ENCODE measurements around the gene GUCY1A1. TPM values are rescaled to one million over a fixed set of nuclear protein-coding genes. Genes with fewer than 3 reads are reported as not detected.

GUCY1A1 gene, protein sequence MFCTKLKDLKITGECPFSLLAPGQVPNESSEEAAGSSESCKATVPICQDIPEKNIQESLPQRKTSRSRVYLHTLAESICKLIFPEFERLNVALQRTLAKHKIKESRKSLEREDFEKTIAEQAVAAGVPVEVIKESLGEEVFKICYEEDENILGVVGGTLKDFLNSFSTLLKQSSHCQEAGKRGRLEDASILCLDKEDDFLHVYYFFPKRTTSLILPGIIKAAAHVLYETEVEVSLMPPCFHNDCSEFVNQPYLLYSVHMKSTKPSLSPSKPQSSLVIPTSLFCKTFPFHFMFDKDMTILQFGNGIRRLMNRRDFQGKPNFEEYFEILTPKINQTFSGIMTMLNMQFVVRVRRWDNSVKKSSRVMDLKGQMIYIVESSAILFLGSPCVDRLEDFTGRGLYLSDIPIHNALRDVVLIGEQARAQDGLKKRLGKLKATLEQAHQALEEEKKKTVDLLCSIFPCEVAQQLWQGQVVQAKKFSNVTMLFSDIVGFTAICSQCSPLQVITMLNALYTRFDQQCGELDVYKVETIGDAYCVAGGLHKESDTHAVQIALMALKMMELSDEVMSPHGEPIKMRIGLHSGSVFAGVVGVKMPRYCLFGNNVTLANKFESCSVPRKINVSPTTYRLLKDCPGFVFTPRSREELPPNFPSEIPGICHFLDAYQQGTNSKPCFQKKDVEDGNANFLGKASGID
- total RNA-seq = 100 to 1,000 TPM in 3 of 4 donors, 10 to 100 TPM in 1; 87.5 to 254 (median 177) TPM
- 1 to 10 TPM; 1.2 to 10.0 (median 3.6) TPM for polyA plus RNA-seq

- Histone ChIP-seq H3K27ac (peak within 1 kb of the TSS; percentile 90 to 97 (median 94)), H3K4me1 (peaks cover 0 to 32% (median 14%) of the 10 kb centered on the region in 4 donors), H3K27me3 (no peaks in the 10 kb centered on the region), H3K4me3 (peak within 1 kb of the TSS; percentile 75 to 82 (median 80)), H3K36me3 (no peaks in the 10 kb centered on the region), H3K9me3 (no peaks in the 10 kb centered on the region)
- intact Hi-C loops (cut with DNase I) = loop anchor here (1.0 to 10.0 kb wide), 4 partner anchors 92 to 288 kb away; partner anchors contain the start of genes CTSO and GUCY1B1
- WGBS, 2 donors = 6 to 8% methylated on average over 25 of the region's 25 CpGs
- TF ChIP-seq POLR2AphosphoS5 (IDR thresholded peaks at IDR 0.05) = no peak
- no peak for TF ChIP-seq POLR2A (IDR thresholded peaks at IDR 0.05)
- TF ChIP-seq EP300 (IDR thresholded peaks at IDR 0.05) = no peak
- TF ChIP-seq CTCF (IDR thresholded peaks at IDR 0.05) = no peak
- DNase-seq = peak; percentile 82
Observed at GRCh38 chr4:155666344-155667221, at the start of gene GUCY1A1. Gene GUCY1A1, plus strand, starts transcription at chr4:155666848. Its CDS starts 30,020 bp downstream, at chr4:155696868.

DNA sequence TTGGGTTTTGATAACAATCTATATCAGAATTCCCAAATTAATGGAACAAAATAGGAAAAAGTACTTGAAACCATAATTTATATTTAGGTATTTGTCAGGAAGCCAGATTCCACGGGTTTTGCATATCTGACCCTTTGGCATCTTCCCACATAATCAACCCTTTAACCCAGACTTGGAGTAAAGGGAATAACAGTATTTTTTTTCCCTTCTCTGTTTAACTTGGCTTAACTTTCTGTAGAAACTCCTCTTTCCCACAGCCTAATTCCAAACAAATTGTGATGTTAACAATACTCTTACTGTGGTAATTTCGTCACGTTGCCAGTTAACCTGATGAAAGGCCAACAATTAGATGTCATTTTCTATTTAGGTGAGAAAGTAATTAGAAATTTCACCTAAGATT lies 49.4 kb upstream of the GUCY1A1 start:
- no peaks in the 10 kb centered on the region for H3K36me3 ChIP-seq
- H3K27ac ChIP-seq = no peak overlapping the region
- H3K4me1 ChIP-seq = no peaks in the 10 kb centered on the region
- no peaks in the 10 kb centered on the region for H3K27me3 ChIP-seq
- no peaks in the 10 kb centered on the region for H3K9me3 ChIP-seq
- H3K4me3 ChIP-seq = no peak overlapping the region
- TF ChIP-seq CTCF (IDR thresholded peaks at IDR 0.05) = no peak
- no peak for TF ChIP-seq POLR2AphosphoS5 (IDR thresholded peaks at IDR 0.05)
- no peak for TF ChIP-seq EP300 (IDR thresholded peaks at IDR 0.05)
- 64 to 68% methylated on average over 3 of the region's 3 CpGs for WGBS, 2 donors
- intact Hi-C loops (cut with DNase I) = no loop called here
- DNase-seq = no peak

DNA sequence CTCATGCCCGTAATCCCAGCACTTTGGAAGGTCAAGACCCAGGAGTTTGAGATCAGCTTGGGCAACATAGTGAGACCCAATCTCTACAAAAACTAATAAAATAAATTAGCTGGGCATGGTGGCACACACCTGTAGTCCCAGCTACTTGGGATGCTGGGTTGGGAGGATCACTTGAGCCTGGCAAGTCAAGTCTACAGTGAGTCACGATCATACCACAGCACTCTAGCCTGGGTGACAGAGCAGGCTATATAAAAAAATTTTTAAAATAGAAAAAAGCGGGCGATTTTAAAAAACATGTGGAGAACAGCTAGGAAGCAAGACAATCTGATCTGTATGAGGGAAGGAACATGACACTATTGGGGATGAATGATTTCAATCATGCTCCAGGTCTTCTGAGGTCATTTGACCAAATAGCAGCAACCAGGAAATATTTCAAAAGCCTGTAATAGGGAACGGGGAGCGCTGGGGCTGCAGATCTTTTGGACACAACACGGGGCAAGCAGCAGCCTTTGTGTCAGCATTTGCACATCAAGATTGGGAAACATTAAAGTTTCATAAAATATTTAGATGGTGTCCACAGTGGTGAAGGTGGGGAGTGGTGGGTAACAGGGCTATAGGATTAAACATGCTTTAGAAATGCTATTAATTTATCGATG lies 48.3 kb upstream of the GUCY1A1 start:
- H3K36me3 ChIP-seq = no peaks in the 10 kb centered on the region
- intact Hi-C loops (cut with DNase I) = no loop called here
- TF ChIP-seq CTCF (IDR thresholded peaks at IDR 0.05) (no peak), POLR2AphosphoS5 (IDR thresholded peaks at IDR 0.05) (no peak), EP300 (IDR thresholded peaks at IDR 0.05) (no peak), POLR2A (IDR thresholded peaks at IDR 0.05) (no peak)

GRCh38 chr4:155620637-155621036 lies 46.0 kb upstream of the GUCY1A1 start:
- Histone ChIP-seq H3K36me3 (no peaks in the 10 kb centered on the region), H3K4me1 (no peaks in the 10 kb centered on the region), H3K27ac (no peak overlapping the region), H3K27me3 (no peaks in the 10 kb centered on the region), H3K4me3 (no peak overlapping the region), H3K9me3 (no peaks in the 10 kb centered on the region)
- intact Hi-C loops (cut with DNase I) = no loop called here
- DNase-seq = no peak
- TF ChIP-seq CTCF (IDR thresholded peaks at IDR 0.05) = no peak
- TF ChIP-seq EP300 (IDR thresholded peaks at IDR 0.05) = no peak
- no peak for TF ChIP-seq POLR2A (IDR thresholded peaks at IDR 0.05)
- no peak for TF ChIP-seq POLR2AphosphoS5 (IDR thresholded peaks at IDR 0.05)

More for the DNA sequence above, 48.3 kb upstream of the GUCY1A1 start:
- Histone ChIP-seq H3K27me3 (no peaks in the 10 kb centered on the region), H3K4me1 (no peaks in the 10 kb centered on the region), H3K9me3 (no peaks in the 10 kb centered on the region), H3K4me3 (no peak overlapping the region), H3K27ac (no peak overlapping the region)
- DNase-seq = no peak
- 84 to 92% methylated on average over 8 of the region's 8 CpGs for WGBS, 2 donors

All from sigmoid colon (tissue), 7 donors.